T-helper 22 cell (primary cell): Measurements from ENCODE around the gene ROM1.

ENCODE experiments used
- DNase-seq: peaks from one replicate; pipeline ENCODE4 v3.0.0-alpha.2; 2020; ENCODE audit warnings: low read depth

The ROM1 gene

DNA sequence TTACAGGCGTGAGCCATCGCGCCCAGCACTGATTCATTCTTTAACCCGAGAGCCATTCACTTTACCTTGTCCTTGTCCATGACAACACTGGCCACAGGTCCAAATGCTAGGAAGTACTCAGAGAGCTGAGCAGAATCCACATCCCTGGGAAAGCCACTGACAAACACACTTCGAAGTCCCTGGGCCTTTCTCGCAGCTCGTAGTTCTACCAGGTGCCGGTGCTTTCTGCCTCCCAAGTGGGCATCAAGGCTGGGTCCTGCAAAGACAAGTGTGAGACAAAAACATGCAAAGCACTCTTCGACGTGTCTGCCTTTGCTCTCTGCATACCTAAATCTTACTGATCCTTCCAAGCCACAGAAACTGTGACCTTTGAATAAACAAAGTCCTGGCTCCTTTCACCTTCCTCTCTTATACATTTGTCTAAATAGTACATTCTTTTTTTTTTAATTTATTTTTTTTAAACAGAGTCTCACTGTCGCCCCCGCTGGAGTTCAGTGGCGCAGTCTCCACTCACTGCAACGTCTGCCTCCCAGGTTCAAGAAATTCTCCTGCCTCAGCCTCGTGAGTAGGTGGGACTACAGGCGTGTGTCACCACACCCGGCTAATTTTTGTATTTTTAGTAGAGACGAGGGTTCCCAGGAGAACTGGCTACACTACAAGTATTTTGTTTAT, 24.0 kb upstream of the ROM1 start:
- no peak for DNase-seq

DNA sequence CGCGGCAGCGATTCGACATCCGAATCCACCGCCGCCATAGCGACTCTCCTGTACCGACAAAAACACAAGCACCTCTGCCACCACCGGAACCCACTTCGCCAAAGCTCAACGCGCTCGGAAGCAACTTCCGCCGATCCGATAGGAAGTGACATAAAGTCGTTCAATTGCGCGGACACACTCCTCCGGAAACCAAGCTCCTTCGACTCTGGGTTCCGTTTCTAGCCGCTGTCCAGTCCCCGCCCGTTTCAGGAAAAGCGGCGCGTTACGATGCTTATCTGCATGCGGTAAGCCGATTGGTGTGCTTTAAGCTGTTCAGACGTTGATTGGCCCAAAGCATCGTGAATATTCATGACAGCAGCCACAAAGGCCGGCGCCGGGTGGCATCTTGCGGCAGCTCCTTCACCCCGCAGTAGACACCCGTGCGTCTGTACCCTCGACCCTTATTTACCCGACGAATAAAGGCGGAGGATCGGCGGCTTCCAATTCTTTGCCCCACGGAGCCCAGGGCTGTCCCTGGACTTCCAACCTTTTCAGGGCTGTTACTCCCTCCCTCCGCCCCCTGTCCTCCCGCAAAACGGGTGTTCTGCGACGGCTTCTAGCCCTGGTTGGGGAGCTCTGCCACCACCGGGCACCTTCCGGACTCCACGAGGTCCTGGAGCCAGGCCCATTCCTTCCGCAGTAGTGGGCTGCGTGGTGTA, 21.5 kb upstream of the ROM1 start, which contains the start of gene TUT1:
Gene TUT1 (minus strand): TSS at position 76 of the 698 bp plus-strand sequence. CDS start 38 bp downstream, at position 38.
- DNase-seq = peak; percentile 95

DNA sequence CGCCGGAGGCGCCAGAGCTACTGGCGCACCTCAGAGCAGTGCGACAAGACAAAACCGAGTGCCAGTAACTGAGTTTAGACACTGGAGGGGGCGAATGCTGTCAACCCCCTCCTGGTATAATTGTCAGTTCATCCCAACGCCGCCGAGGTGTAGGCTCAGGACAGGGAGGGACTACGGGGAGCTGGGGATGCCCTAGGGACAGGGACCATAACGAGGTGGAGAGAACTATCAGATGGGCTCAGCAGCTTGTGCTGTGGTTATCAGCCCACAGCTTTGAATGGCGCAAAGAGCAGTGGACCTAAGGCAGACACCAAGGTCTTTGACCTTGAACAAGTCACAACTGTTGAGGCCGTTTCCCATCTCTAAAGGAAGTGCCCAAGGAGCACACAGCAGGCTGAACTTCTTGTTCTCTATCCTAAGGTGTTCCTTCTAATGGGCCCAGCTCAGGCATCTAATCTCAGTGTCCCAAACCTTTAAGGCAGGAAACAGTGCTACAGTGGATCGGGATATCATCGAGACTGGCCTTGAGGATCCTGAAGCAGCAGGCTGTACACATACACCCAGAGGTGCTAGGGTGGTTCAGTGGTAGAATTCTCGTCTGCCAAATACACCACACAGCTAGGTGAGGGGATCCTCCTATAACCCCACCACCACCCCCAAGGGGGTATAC, 20.8 kb upstream of the ROM1 start:
- DNase-seq = no peak

DNA sequence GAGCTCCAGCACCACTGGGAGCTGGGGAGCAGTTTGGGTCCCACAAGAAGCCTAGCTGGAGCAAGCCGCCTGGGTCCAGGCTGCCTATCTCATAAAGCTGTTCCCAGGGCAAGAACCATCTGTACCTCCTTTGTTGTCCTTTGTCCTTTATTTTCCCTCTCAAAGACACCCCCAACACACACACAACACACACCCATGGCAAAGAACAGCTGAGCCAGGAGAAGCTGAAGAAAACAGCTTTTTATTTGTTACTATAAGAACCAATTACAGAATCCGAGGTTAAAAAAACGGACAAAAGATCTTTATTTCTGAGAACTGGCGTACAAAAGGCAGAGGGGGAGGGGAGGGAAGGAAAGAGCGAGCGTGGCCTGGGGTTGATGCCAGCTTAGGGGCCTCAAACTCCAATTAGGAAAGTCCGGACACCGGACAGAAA, 20.1 kb upstream of the ROM1 start:
- no peak for DNase-seq

DNA sequence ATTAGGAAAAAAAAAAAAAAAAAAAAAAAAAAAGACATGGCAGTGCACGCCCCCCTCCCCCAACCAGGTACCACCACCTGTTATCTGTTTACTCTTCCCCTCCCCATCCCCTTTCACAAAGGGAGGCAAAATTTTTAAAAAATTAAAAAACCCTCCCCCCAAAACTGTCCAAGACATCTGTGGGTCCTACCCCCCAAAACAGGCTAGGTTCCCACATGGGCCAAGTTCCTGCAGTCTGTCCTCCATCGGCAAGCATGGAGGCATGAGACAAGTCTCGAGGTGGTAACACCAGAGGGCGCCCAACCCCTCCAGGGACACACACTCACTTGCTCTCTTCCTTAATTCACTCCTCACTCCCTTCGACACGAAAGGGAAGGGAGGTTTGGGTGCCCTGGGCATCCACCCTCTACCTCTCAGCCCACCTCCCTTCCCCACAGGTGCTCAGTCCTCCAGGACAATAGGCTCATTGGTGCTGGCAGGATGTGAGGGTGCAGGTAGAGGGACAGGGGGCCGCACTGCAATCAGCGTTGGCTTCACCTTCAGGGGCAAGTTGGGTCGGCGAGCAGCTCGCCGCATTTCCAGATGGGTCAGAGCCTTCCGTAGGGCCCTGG, 19.5 kb upstream of the ROM1 start:
- DNase-seq = peak; percentile 54

DNA sequence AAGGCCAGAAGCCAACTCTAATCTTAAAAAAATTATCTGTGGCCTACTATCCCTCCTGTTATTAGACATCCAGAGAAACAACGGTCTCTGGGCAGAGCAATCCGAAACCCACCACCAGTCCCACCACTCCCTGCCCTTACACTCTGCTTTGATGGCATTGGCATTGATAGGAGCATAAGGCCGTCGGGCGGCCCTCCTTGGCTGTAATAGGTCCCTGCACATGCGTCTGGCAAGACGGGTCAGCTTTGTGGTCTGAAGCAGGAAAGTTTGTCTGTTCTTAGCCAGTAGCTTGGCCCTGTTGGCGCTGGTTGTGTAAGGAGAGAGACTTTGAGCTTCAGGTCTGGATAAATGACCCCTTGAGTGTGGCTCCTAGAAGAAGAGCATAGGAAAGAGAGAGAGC, 17.9 kb upstream of the ROM1 start:
- DNase-seq = no peak

DNA sequence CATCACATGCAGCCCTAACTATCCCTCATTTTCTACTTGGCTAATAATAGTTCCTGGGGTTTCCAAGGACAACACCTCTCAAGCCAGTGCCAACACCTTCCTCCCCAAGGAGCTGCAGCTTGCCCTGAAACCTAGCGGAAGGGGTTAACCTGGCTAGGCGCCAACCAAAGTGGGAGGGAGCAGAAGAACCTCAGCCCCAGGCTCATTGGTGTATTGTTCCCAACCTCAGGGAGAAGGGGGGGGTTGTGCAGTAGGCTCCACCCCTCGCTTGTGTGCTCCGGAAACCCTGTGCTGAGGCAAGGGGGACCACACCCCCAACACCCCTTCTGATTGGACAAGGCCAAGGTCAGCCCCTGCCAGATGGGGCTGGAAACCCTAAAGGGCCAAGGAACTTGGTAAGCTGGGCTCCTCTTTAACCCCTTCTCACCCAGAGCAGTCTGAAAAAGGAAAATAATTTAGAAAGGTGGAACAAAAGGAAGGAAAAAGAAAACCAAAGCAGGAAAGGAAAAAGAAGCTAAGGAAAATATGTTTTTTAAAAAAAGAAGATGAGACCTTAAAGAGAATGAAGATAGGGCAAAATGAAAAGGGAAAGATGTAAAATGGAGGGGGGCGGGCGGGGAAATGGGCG, 13.9 kb upstream of the ROM1 start:
- peak; percentile 96 for DNase-seq

DNA sequence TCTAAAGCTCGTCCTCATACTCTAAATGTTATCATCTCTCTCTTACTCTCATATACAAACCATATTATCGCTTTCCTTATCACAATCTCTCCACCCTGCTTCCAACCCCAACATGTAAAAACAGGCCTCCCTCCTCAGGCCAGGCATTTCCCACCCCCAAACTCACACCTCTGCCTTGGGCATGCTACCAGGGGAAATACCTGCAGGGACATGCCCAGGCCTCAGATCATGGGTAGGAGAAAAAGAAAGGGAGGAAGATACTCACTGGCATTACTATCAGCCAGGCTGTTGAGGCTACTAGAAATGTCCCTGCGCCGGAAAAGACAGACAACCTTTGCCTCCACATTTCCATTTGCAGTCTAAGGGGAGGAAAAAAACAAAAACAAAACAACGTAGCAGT, 13.2 kb upstream of the ROM1 start:
- DNase-seq = no peak

DNA sequence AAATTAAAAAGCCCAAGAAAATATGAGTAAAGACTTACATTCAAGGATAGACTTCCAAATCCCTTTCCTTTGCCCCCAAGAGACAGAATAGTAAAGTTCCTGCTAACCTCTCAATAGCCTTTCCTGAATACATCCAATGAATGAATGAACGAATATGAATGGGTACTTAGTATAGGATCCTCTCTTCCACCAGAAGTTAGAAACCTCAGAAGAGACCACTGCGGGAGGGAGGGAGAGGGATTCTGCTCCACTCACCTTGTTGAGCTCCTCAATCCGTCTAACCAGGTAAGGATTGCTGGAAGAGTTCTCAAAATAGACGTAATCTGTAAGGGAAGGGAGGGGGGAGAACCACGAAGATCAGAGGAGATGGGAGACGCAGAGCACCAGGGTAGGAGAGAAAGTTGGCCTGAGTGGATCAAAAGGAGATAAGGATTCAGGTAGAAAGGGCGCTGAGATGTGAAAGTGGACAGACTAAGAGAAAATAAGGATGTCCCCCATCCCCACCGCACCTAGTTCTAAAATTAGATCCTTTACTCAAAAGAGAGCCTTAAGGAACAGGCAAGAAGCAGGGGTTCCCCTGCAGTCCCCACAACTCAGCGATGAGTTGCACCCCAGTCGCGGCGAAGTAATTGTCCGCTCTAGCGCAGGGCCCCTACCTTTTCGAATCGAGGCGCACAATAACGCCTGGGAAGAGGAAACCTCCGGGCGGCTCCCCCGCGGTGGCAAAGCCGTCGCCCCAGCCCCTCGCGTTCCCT, 12.5 kb upstream of the ROM1 start:
- DNase-seq = no peak

DNA sequence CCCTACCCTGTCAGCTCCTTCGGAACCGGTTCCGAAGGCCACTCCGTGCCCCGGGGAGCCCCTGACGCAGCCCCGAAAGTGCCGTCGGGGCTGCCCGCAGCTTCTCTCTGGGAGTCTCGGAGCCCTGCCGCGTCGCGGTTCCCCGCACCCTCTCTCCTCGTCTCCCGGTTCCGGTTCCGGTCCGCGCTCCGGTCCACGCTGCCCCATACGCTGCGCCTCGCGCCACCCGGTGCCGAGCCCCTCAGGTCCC, 12.0 kb upstream of the ROM1 start:
- DNase-seq = peak; percentile 39

DNA sequence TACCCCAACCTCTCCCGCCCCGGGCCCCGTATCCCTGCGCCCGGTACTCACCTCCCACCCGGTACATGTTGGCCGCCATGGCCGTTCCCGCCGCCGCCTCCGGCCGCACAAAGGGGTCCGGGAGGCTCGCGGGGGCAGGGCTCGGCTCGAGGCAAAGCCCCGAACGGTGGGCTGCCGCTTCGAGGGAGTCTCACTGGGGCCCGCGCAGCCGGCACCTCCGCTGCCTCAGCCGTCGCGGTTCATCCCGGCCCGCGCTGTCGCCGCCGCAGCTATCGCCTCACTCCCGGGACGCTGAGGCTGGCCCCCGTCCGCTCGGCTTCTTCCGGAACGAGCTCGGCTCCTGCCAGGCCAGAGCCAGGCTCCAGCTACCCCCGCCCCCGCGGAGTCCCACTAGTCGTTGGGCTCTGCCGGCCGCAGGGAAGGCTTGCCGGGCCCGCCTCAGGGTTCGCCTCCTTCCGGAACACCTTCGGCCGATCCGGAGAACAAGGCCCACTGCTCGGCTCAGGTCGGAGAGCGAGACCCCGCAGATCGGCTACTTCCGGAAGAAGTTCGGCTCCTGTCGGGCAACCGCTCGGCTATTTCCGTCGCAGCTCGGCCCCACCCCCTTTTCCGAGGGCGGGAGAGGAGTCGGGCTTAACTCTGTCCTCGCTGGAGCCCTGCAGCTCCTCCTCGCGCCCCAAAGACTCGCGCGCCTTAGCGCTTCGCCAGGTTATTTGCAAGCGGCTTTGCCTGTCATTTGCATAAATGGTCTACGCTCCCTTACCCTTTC, 11.5 kb upstream of the ROM1 start, which contains the start of gene MTA2:
Gene MTA2 (minus strand): TSS at position 494 of the 769 bp plus-strand sequence. CDS start 415 bp downstream, at position 79.
- peak; percentile 96 for DNase-seq

DNA sequence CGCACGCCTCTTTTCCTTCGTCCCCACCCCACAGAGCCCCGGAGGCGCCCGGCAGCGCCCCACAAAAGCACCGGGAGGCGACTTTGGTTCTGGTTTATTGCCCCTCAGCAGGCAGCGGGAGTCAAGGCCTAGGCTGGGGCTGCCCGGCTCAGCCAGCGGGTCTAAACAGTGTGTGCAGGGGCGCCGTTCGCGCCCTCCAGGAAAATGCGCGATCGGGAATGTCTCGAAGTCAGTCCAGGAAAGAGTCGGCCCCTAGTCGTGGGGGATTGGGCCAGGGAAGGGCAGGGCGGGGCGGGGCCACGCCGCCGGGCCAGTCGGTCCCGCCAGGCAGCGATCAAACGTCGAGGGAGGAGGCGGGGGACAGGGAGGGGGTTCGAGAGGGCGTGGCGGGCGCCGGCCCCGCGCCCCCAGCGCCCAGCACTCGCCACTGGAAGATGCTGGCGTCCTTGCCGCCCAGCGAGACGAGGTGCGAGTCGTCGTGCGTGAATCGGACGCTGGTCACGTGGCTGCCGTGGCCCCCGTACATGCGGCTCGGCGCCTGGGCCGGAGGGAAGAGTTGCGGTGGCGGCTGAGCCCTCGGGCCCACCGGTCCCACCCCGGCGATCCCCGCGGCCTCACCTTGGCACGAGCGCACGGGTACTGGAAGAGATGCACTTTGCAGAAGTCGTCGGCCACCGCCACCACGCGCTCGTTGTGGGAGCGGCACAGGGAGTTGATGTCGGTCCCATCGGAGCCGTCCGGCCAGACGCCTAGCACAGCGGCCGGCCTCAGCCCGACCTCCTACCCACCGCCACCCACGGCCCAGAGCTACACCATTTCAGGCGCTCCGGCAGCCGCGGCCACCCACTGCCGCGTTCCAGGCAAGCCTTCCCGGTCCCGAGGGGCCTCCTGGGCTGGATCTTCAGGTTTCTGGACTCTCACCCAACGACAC, 10.7 kb upstream of the ROM1 start:
- DNase-seq = peak; percentile 22

DNA sequence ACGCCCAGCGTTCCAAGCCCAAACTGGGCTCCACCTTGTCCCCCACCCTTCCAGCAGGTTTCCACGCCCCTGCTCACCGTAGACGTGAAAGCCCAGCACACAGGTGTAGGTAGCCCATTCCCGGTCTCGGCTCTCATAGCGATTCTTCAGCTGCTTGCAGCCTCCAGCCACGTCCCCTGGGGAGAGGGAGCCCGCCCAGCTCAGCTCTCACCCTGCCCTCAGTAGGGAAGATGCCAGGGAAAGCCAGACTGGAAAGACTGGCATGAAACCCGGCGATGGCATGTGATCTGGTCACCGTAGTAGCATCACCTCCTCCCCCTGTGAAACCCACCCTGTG, 10.0 kb upstream of the ROM1 start:
- DNase-seq = no peak

DNA sequence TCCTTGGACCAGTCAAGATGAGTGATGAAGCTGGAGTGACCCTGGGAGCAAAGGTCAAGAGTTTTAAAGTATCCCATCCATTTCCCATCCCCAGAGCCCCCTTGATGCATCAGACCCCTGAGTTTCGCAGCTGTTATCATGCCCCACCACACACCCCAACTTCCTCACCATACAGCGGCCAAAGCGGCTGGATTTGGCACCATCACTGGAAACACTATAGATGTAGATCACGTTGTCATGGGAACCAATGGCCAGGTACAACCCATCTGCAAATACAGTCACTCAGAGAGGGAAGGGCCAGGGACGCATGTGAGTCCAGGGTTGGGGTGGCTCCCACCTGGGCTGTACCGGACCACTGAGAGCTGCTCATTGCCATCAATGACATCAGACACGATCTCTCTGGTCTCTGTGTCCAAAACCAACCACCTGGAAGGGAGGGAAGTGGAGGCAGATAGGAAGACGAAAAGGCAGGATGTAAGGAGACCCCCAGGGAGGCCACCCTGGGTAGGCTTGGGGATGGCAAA, 9.2 kb upstream of the ROM1 start:
- DNase-seq = no peak

DNA sequence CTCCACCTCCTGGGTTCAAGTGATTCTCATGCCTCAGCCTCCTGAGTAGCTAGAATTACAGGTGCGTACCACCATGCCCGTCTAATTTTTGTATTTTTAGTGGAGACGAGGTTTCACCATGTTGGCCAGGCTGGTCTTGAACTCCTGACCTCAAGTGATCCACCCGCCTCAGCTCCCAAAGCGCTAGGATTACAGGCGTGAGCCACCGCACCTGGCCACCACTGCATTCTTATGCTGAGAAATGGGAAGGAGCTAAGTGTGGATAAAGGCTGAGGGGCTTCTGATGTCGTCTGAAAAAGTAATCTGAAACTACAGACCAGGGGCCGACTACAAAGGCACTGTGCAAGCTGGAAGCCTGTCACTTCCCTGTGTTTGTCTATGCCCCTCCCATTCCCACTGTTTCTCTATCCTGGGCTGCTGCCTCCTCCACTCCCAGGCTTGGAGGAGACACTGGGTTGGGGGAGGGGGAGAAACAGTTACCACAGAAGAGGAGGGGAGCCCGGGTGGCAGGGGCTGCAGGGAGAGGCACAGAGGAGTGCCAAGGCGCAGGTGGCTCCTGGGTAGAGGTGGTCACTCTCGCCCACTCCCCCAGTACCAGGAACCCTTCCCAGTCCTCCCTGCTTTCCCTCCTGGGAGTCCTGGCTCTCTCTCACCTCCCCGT, 8.5 kb upstream of the ROM1 start:
- no peak for DNase-seq

DNA sequence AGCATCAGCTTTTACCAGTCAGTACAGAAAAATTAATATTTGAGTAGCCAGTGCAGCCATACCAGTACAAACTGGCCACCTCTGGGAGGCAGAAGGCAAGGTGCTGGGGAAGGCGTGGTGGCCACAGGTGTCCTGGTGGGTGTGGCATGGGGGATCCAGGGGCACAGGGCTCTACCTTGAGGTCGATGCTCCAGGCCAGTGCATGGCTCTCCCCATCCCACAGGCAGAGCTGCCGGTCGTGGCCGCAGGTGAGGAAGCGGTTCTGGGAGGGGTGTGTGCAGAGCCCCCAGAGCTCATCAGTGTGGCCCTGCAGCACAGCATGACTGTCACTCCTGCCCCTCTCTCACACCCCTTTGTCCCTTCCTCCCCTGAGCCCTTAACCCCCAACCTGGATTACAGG, 7.6 kb upstream of the ROM1 start:
- no peak for DNase-seq

DNA sequence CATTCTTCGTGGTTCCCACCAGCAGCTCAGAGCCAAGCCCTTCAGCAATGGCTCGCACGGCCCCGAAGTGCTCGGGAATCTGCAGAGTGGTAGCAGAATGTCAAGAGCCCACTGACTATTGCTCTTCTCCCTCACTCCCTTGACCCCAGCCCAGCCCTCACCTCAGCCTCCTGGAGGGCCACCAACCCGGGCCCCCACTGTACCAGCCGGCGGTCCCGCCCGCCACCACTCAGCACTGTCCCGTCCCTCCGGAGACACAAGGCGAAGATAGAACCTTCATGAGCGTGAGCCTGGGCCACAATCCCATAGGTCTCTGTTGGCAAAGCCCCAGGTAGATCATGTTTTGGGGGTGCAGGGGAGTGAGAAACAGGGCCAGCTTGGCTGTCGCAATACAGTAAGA, 7.2 kb upstream of the ROM1 start:
- DNase-seq = no peak

DNA sequence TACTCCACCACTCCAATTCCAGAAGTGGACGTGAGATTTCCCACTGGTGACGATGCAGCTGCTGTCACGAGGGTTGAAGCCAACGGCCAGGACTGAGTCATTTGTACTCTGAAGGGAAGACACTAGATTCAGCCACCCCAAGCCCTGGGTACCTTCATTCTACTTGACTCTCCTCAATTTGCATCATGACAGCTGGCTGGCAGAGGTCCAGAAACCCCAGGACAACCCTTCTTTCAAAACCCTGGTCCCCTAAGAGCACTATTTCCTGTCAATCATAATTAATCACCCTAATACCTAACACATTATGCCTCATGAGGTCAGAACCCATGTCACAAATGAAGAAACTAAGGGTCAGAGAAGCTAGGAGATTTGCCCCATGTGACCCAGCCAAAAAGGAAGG, 5.3 kb upstream of the ROM1 start:
- DNase-seq = no peak

DNA sequence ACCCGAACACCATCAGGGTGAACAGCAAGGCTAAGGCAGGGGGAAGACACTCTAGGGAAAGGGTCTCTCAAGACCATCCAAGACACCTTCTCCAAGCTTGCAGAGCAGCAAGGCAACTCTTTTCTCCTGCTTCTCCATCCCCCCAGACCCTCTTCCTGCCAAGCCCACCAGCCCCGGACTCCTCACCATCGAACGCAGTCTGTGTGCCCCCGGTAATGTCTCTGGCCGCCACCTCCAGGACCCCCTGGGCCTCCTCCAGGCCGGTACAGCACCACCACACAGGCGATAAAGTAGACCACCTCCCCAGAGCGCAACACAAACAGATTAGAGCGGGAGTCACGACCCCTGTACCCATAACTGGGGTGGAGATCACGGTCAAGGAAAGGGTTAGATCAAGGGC, 4.3 kb upstream of the ROM1 start:
- no peak for DNase-seq
